Activated CD4-positive, alpha-beta T cell treated with anti-CD3 and anti-CD28 coated beads for 36 hours (primary cell): Measurements from ENCODE around the gene WAC. TPM values are rescaled to one million over a fixed set of nuclear protein-coding genes. Genes with fewer than 3 reads are reported as not detected.
"Not testable (repeated sequence)": the region's sequence is repeated elsewhere in the genome, so short reads cannot be mapped to it uniquely, and the experiment has no call there.

ENCODE experiments used
- ATAC-seq: fragments of 200-7000 bp; cut with Tn5 transposase; one replicate; pipeline ENCODE4 v1.10.0; 2021; ENCODE audit warnings: mild to moderate bottlenecking, moderate library complexity
- CTCF ChIA-PET: fragments of 350-600 bp; sonication (Branson Sonifier 250); formaldehyde crosslinking; loops from one replicate; lab custom pipeline; 2021; ENCODE audit warnings: antibody characterized with exemption; lab: Charles Lee
- POLR2A ChIA-PET: fragments of 350-600 bp; sonication (Branson Sonifier 250); formaldehyde crosslinking; loops from one replicate; lab custom pipeline; 2021; ENCODE audit warnings: antibody characterized with exemption, inconsistent platforms; lab: Charles Lee
- DNase-seq: peaks from one replicate; pipeline ENCODE4 v3.0.0-alpha.2; 2020
- H3K27ac Mint-ChIP-seq: one replicate; pipeline ENCODE4 v1.8.0; 2021; ENCODE audit warnings: mixed read lengths
- H3K27me3 Mint-ChIP-seq: one replicate; pipeline ENCODE4 v1.8.0; 2021; ENCODE audit warnings: mixed read lengths
- H3K36me3 Mint-ChIP-seq: one replicate; pipeline ENCODE4 v1.8.0; 2021; ENCODE audit warnings: low read depth, mixed read lengths
- H3K4me1 Mint-ChIP-seq: one replicate; pipeline ENCODE4 v1.8.0; 2021; ENCODE audit warnings: mixed read lengths
- H3K4me3 Mint-ChIP-seq: one replicate; pipeline ENCODE4 v1.8.0; 2021; ENCODE audit warnings: mild to moderate bottlenecking, moderate library complexity, mixed read lengths
- H3K9me3 Mint-ChIP-seq: one replicate; pipeline ENCODE4 v1.8.0; 2021; ENCODE audit warnings: low read depth, mixed read lengths
- intact Hi-C, 2 experiments: fragments of 100-400 bp; cut with DNase I in 1 of 2; cut with micrococcal nuclease in 1 of 2; formaldehyde crosslinking; loops; one replicate each; pipeline versions ENCODE4 v1.14.2 to v1.15.1; 2022 to 2024; cut with DNase I, micrococcal nuclease
- total RNA-seq, 2 experiments: library from RNA; stranded (reverse); gene quantifications; one replicate each; pipeline ENCODE4 v1.2.3, GENCODE V29; 2021

WAC gene
- total RNA-seq, 2 experiments from 2014 or later = 103 to 136 TPM

DNA sequence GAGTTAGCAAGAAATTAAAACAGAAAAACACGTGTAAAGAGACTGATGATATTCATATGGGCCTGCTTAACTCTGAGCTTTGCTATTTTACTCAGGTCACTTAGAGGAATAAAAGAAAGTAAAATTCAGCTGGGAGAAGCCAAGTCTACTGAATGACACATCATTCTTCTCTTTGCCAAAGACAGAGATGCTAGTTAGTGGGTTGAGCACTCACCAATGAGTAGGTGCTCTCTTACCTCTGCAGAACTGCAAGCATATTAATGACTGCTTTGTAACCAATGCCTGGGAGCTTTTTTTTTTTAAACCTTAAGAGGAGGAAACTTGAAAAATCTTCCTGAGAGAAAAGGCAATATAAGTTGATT, 99.6 kb downstream of the WAC start:
- no peak overlapping the region for H3K27ac Mint-ChIP-seq
- intact Hi-C loops = no loop called here
- H3K4me1 Mint-ChIP-seq = peaks cover 5% of the 10 kb centered on the region
- H3K9me3 Mint-ChIP-seq = peaks cover 4% of the 10 kb centered on the region
- ChIA-PET CTCF (interaction anchor here (0.7 to 1.2 kb wide), 2 partner anchors 11 to 408 kb away, joined by 3 read pairs; no protein-coding TSS in a partner anchor), POLR2A (no interaction called here)
- H3K4me3 Mint-ChIP-seq = no peak overlapping the region
- H3K36me3 Mint-ChIP-seq = no peaks in the 10 kb centered on the region
- no peak for DNase-seq
- peaks cover 17% of the 10 kb centered on the region for H3K27me3 Mint-ChIP-seq
- no peak for ATAC-seq

DNA sequence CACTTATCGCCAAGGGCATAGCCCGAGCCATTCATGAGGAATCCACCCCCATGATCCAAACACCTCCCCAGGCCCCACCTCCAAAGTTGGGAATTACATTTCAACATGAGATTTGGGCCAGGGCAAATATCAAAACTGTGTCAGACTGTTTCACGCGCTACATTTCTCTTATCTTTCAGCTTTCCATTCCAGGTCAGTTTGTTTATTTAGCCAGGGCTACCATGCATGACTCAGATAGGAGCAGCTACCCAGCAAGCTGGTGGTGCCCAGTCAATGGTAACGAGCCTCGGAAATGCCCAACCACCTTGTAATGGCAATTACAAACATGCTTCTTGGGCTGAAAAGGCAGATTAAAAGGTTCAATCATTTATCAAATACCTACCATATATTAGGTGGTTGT, 100.8 kb downstream of the WAC start:
- Mint-ChIP-seq H3K27me3 (peaks cover 15% of the 10 kb centered on the region), H3K36me3 (no peaks in the 10 kb centered on the region), H3K27ac (no peak overlapping the region), H3K4me3 (no peak overlapping the region), H3K9me3 (peaks cover 6% of the 10 kb centered on the region), H3K4me1 (no peaks in the 10 kb centered on the region)
- CTCF ChIA-PET = no interaction called here
- POLR2A ChIA-PET = no interaction called here
- ATAC-seq (no peak), DNase-seq (no peak)
- intact Hi-C loops = no loop called here

DNA sequence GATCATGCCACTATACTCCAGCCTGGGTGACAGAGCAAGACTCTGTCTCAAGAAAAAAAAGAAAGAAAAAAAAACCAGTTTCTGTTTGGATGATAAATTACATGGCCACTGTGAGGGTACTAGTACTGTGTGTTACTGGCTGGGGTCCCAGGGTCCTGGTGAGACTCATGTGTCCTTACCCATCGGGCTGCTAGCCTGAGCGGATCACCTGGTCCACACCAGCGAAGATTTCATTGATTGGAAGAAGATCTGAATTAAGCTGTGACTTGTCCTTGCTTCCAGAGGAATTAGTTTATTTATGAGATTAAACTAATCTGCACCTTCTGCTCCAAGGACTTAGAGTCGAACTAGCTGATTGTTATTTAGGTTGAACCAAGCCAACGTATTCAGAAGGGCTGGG, 104.4 kb downstream of the WAC start:
- Mint-ChIP-seq H3K27ac (no peak overlapping the region), H3K4me3 (no peak overlapping the region), H3K27me3 (peaks cover 11% of the 10 kb centered on the region), H3K9me3 (peaks cover 6% of the 10 kb centered on the region), H3K36me3 (no peaks in the 10 kb centered on the region), H3K4me1 (no peaks in the 10 kb centered on the region)
- POLR2A ChIA-PET = no interaction called here
- intact Hi-C loops = no loop called here
- DNase-seq (no peak), ATAC-seq (no peak)
- CTCF ChIA-PET = interaction anchor here (0.7 kb wide), 1 partner anchor 354 kb away, joined by 4 read pairs; no protein-coding TSS in a partner anchor

DNA sequence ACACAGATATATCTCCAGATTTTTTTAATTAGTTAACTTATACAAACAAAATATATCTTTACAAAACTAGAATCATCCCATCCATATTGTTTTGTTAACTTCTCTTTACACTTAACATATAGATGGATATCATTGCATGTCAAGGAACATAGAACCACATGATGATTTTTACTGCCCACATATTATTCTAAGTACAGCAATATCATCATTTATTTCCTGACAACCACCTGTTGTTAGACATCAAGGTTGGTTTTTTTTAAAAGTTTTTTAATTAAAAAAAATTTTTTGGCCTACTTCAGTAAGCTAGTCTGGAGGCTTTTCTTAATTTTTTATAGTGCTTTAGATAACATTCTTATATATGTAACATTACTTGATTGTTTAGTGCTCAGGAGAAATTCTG, 105.5 kb downstream of the WAC start:
- H3K27me3 Mint-ChIP-seq = peaks cover 11% of the 10 kb centered on the region
- ChIA-PET POLR2A (interaction anchor here (0.7 kb wide), 1 partner anchor 99 kb away, joined by 3 read pairs; no protein-coding TSS in a partner anchor), CTCF (interaction anchor here (1.3 kb wide), 1 partner anchor 11 kb away, joined by 3 read pairs; no protein-coding TSS in a partner anchor)
- H3K36me3 Mint-ChIP-seq = no peaks in the 10 kb centered on the region
- H3K9me3 Mint-ChIP-seq = peaks cover 6% of the 10 kb centered on the region
- no peak overlapping the region for H3K4me3 Mint-ChIP-seq
- no peaks in the 10 kb centered on the region for H3K4me1 Mint-ChIP-seq
- no peak for DNase-seq
- intact Hi-C loops = no loop called here
- no peak overlapping the region for H3K27ac Mint-ChIP-seq
- ATAC-seq = no peak

DNA sequence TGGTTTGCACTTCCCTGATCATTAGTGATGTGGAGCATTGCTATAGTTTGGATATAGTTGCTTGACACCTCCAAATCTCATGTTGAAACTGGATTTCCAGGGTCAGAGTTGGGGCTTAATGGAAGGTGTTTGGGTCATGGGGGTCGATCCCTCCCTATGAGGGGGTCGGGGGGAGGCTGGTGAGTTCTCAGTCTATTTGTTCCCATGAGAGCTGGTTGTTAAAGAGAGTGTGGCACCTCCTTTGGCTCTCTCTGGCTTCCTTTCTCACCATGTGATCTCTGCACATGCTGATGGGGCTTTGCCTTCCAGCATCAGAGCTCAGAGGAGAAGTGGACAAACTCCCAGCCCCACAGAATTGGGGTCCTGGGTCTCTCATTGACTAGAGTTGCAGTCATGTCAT, 107.6 kb downstream of the WAC start:
- Mint-ChIP-seq H3K27ac (no peak overlapping the region), H3K36me3 (no peaks in the 10 kb centered on the region), H3K4me1 (no peaks in the 10 kb centered on the region), H3K4me3 (no peak overlapping the region), H3K9me3 (peaks cover 6% of the 10 kb centered on the region), H3K27me3 (peaks cover 4% of the 10 kb centered on the region)
- POLR2A ChIA-PET = no interaction called here
- no peak for DNase-seq
- intact Hi-C loops = no loop called here
- ATAC-seq = no peak
- CTCF ChIA-PET = interaction anchor here (0.6 kb wide), 3 partner anchors 33 to 873 kb away, joined by 3 to 4 read pairs (median 4); no protein-coding TSS in a partner anchor

DNA sequence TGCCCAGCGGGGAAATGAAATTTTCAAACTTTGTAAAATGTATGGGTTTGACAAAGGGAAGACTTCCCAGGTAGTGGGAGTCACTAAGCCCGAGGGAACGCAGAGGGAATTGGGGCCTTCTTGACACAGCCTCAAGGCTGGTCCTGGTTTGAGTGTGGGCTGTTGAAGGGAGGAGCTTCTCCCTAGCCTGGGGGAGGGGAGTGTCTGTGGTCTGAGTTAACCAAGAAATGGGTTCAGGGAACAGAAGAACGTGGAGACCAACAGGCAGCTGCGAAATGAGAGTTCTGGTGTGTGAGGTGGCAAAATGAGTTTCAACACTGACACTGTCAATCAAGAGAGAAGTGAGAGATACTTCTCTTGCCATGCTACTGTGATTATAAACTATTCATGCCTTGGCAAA, 111.7 kb downstream of the WAC start:
- ChIA-PET CTCF (no interaction called here), POLR2A (no interaction called here)
- no peak for ATAC-seq
- Mint-ChIP-seq H3K36me3 (no peaks in the 10 kb centered on the region), H3K9me3 (no peaks in the 10 kb centered on the region), H3K27me3 (peaks cover 2% of the 10 kb centered on the region), H3K4me1 (no peaks in the 10 kb centered on the region), H3K27ac (no peak overlapping the region), H3K4me3 (no peak overlapping the region)
- DNase-seq = no peak
- intact Hi-C loops = no loop called here

DNA sequence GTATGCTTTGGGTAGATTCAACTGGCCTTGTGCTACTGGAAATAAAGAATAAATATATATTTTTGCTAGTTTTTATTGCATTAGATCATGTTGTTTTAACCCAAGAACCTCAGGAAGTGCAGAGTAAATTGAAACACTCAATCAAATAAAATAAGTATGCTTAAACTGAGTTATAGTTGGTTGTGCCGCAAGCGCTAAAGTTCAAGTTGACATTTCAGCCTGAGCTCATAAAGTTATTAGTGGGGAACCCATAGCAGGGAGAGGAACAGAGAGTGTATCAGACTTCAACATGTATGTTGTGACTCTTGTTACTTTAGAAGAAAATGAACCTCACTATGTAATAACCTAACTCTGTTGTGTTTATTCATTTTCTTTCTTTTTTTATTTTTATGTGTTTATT, 119.2 kb downstream of the WAC start:
- Mint-ChIP-seq H3K36me3 (no peaks in the 10 kb centered on the region), H3K27me3 (peaks cover 7% of the 10 kb centered on the region), H3K4me3 (no peak overlapping the region), H3K27ac (no peak overlapping the region), H3K4me1 (no peaks in the 10 kb centered on the region), H3K9me3 (no peaks in the 10 kb centered on the region)
- DNase-seq = no peak
- ChIA-PET POLR2A (no interaction called here), CTCF (no interaction called here)
- ATAC-seq = no peak
- intact Hi-C loops = no loop called here

DNA sequence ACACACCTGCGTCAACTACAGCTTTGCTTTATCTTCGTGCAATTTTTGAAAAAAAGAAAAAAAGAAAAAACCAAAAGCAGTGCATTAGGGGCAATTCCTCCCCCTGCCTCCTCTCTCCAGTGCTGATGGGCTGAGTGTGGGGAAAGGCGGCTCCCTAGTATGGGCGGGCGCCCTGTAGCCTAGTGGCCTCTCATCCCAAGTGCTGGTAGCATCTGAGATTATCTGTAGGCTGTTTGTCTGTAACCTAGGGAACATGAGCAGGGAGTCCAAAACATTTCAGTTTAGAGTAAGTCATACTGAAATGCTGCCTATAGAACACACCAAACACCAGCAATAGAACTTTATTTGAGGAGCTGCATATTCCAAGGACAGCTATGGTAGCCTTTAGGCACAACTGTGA, 119.8 kb downstream of the WAC start:
- CTCF ChIA-PET = interaction anchor here (1.2 kb wide), 1 partner anchor 11 kb away, joined by 4 read pairs; no protein-coding TSS in a partner anchor
- Mint-ChIP-seq H3K27ac (no peak overlapping the region), H3K4me3 (no peak overlapping the region), H3K36me3 (no peaks in the 10 kb centered on the region), H3K27me3 (peaks cover 7% of the 10 kb centered on the region), H3K9me3 (no peaks in the 10 kb centered on the region), H3K4me1 (no peaks in the 10 kb centered on the region)
- DNase-seq (no peak), ATAC-seq (no peak)
- intact Hi-C loops = no loop called here
- POLR2A ChIA-PET = no interaction called here

DNA sequence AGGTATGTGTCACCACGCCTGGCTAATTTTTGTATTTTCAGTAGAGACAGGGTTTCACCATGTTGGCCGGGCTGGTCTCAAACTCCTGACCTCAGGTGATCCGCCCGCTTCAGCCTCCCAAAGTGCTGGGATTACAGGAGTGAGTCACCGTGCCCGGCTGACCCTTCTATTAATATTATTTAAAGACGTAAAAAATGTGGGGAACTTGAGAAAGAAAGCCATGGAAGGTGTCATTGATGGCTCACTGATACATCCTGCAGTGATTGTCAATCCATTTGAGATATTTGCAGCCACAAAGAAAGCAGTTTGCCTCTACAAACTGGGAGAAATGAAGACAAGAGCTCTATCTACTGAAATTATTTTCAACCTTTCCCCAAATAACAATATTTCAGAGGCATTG, 125.9 kb downstream of the WAC start:
- H3K27ac Mint-ChIP-seq, H3K4me1 Mint-ChIP-seq, CTCF ChIA-PET, H3K4me3 Mint-ChIP-seq, intact Hi-C loops, H3K27me3 Mint-ChIP-seq, DNase-seq, ATAC-seq, H3K36me3 Mint-ChIP-seq, H3K9me3 Mint-ChIP-seq: not testable (repeated sequence)
- POLR2A ChIA-PET = interaction anchor here (0.6 kb wide), 1 partner anchor 274 kb away, joined by 3 read pairs; no protein-coding TSS in a partner anchor

DNA sequence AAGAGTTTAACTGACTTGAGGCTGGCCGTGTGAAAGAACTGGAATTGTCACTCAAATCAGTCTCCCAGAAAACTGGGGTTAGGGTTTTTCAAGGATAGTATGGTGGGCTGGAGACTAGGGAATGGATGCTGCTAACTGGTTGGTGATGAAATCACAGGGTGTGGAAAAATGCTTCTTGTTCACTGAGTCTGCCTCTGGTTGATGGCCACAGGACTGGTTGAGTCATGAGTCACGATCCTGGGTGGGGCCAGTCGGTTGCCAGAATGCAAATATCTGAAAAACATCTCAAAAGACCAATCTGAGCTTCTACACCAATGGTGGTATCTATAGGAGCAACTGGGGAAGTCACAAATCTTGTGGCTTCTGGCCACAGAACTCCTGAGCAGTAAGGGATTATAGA, 128.1 kb downstream of the WAC start:
- Mint-ChIP-seq H3K27me3 (peaks cover 9% of the 10 kb centered on the region), H3K4me1 (no peaks in the 10 kb centered on the region), H3K9me3 (no peaks in the 10 kb centered on the region), H3K36me3 (no peaks in the 10 kb centered on the region), H3K27ac (no peak overlapping the region), H3K4me3 (no peak overlapping the region)
- POLR2A ChIA-PET = no interaction called here
- ATAC-seq (no peak), DNase-seq (no peak)
- CTCF ChIA-PET = no interaction called here
- intact Hi-C loops = loop anchor here in 1 of 2 experiments (10.0 kb wide), 1 partner anchor 474 kb away; no protein-coding TSS in a partner anchor

DNA sequence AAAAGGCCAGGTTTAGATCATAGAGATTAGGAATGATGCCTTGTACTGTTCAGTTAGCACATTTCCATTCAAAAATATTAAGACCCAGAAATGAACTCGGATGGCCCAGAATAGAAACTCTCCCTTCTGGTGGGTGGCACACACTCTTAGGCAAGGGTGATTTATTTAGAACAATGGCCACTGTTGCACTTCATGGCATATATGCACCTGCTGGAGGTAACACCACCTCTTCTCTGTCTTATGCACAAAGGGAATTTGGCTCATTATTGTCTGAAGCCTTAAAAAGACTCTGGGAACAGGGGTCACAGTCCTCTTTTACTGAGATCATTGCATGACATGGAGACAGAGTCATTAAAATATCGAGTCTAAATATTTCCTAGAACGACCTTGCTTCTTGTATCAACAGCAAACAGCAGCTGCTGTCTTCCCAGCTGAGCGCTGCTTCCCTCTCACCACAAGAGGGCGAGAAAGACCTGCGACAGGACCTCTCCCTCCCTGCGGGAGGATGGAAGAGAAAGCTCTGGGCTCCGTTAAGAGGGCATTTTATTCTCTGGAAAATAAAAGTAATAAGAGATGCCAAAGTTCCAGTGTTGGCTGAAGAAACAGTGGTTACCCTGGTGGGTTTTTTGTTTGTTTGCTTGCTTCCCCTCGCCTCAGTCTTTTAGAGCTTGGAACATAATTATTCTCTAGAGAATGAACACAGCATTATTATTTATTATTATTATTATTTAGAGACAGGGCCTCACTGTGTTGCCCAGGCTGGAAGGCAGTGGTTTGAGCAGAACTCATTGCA, 130.9 kb downstream of the WAC start:
- Mint-ChIP-seq H3K4me3 (no peak overlapping the region), H3K27ac (no peak overlapping the region), H3K27me3 (peaks cover 33% of the 10 kb centered on the region), H3K36me3 (no peaks in the 10 kb centered on the region), H3K9me3 (no peaks in the 10 kb centered on the region), H3K4me1 (peaks cover 7% of the 10 kb centered on the region)
- ChIA-PET POLR2A (no interaction called here), CTCF (interaction anchor here (0.5 to 2.9 kb wide), 38 partner anchors 10 to 1077 kb away, joined by 3 to 20 read pairs (median 4); partner anchors contain the start of gene BAMBI)
- intact Hi-C loops = loop anchor here (1.0 to 10.0 kb wide), 4 partner anchors 35 to 641 kb away; no protein-coding TSS in a partner anchor
- ATAC-seq = peak; percentile 75
- peak; percentile 82 for DNase-seq

DNA sequence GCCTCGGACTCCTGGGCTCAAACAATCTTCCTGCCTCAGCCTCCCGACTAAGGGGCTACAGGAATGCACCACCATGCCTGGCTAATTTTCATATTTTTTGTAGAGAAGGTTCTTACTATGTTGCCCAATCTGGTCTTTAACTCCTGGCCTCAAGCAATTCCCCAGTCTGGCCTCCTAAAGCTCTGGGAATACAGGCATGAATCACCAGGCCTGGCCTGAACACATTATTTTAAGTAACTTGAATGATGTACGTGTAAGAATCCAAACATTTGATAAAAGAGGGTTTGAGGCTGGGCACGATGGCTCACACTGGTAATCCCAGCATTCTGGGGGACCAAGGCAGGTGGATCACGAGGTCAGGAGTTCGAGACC, 131.4 kb downstream of the WAC start:
- POLR2A ChIA-PET = no interaction called here
- CTCF ChIA-PET = interaction anchor here (0.6 to 2.9 kb wide), 30 partner anchors 9 to 784 kb away, joined by 3 to 20 read pairs (median 4); partner anchors contain the start of gene BAMBI
- Mint-ChIP-seq H3K27ac (no peak overlapping the region), H3K27me3 (peaks cover 38% of the 10 kb centered on the region), H3K4me3 (no peak overlapping the region), H3K4me1 (peaks cover 12% of the 10 kb centered on the region), H3K9me3 (no peaks in the 10 kb centered on the region), H3K36me3 (no peaks in the 10 kb centered on the region)
- no peak for DNase-seq
- ATAC-seq = no peak
- intact Hi-C loops = loop anchor here (1.0 to 10.0 kb wide), 4 partner anchors 36 to 640 kb away; no protein-coding TSS in a partner anchor
